DMS53 treated with DMSO at 0.1 percent for 48 hours (cell line): ENCODE data around the gene LELP1.
"Not testable (repeated sequence)": the region's sequence is repeated elsewhere in the genome, so short reads cannot be mapped to it uniquely, and the experiment has no call there.

Experiments
- DNase-seq: peaks from one replicate; lab custom pipeline; 2025; ENCODE audit not compliant: unreplicated experiment; lab: John Stamatoyannopoulos, UW

Gene LELP1

GRCh38 chr1:153203130-153203529, at the start of gene LELP1:
Gene LELP1, plus strand, starts transcription at chr1:153203430. Its CDS starts 1,278 bp downstream, at chr1:153204708.
- DNase-seq = no peak

GRCh38 chr1:153155541-153155940, 47.7 kb upstream of the LELP1 start:
- no peak for DNase-seq

- no peak for DNase-seq
Measured at GRCh38 chr1:153168686-153169085, 34.5 kb upstream of the LELP1 start.

DNA sequence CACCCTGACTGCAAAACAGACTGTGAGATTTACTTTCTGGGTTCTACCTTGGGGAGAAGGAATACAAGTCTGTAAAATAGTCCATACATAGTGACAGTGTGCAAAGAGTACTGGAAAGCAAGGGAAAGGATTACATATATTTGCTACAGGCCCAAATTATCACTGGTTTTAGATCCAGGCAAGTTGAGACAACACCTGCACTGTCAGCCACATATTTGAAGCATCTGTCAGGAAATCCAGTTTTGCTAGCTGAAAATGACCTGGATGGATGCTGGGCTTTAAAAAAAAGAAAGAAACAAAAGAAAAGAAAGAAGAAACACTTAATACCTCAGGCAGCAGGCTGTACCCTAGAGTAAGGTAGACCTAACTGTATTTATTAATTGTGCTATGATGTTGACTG, 28.6 kb upstream of the LELP1 start:
- no peak for DNase-seq

DNA sequence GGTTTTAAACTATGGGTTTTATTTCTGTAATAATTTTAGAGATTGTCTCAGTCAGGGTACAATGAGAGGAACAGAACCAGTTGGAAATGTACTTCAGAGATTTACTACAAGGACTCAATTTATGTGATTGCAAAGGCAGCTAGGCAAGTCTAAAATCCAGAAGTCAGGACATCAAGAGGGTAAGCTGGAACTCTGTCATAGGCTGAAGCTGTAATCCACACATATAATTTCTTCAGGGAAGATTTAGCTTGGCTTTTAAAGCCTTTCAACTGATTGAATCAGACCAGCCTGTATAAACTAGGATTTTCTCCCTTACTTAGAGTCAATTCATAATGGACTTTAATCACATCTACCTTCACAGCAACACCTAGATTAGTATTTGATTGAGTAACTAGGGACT, 24.3 kb upstream of the LELP1 start:
- no peak for DNase-seq

DNA sequence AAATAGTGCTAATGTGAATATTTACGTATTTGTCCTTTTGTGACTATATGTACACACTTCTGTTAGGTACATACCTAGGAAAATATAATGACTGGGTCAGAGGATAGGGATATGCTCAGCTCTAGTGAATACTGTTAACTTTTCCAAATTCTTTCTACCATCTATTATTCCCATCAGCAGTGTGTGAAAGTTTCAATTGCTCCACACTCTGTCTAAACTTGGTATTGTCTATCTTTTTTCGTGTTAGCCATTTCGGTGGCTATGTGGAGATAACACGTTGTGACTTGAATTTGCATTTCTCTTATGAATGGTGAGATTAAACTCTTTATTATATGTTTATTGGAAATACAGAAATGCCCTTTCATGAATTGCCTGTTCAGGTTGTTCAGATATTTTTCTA, 22.7 kb upstream of the LELP1 start:
- DNase-seq = no peak

DNA sequence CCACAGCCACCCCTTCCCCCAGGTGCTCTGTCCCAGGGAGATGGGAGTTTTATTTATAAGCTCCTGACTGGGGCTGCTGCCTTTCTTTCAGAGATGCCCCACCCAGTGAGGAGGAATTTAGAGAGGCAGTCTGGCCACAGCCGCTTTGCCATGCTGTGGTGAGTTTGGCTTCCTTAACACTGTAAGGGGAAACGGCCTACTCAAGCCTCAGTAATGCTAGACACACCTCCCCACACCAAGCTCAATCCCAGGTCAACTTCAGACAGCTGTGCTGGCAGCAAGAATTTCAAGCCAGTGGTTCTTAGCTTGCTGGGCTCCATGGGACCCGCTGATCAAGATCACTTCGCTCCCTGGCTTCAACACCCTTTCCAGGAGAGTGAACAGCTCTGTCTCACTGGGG, 14.9 kb upstream of the LELP1 start:
- not testable (repeated sequence) for DNase-seq

DNA sequence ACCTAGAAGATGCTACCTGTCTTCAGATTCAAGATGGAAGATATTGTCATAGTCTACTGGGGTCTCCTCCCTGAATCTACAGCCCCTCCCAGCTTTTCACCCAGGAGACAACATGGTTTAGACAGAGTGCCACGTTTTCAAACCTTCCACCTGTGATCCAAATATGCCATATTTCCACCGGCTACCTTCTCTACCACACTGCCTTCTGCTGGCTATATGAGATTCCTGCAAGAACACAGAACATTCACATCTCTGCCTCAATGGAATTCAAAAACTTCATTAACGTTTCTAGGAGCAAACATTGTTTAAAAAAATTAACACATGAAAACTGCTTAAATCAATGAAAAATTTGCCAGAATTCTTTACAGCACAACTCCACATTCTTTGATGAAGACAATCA, 12.9 kb upstream of the LELP1 start:
- no peak for DNase-seq

DNA sequence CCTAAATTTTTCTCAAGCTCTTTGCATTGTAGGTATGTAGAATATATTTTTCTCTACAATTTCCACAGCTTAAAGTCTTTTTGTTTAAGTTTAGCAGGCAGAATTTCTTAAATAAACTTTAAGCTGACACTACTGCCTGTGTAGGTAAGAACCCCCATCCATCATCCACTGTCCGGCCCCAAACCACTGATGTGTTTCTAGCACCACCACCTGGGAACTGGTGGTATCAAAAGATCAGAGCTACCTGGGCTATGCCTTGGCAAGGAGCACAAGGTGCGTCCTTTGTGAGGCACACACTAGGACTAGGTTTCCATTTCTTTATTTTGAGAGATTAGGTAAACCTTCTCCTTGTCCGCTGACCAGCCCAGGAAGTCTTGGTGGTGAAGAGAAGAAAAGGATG, 10.5 kb upstream of the LELP1 start:
- no peak for DNase-seq

DNA sequence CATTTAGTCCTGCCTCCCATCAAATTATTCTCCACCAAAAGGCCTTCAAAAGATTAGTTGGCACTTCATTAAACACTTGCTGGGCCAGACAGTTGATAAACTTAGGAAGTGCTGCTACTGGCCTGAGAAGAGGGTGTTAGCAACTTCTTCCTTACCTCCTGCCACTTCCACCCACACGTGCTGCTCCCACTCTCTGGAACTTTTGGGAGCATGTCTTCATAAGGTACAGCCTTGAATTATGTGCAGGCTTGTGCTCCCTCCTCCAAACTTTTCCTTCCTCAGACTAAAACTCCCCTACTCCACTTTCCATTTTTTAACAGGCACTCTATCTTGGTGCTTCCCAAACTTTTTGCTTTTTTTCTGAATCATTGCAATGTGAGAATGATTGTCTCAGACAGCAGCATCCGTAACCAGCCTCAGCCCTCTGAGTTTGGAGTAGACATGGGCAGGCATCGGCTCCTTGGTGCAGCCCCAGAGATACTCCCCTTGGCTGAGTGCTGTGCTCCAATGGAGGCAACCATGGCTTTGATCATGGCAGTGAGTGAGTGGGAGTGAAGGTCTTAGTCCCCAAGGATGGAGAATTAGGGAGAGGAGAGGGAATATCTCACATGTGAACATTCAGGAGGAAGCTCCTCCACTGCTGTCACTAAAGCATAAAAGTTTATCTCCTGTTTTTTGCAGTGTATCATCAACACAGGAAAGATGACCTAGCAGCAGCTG, 8.7 kb upstream of the LELP1 start:
- DNase-seq = no peak

- no peak for DNase-seq
Measured at GRCh38 chr1:153195216-153195615, 8.0 kb upstream of the LELP1 start.

GRCh38 chr1:153202006-153202405, 1.2 kb upstream of the LELP1 start:
- no peak for DNase-seq

GRCh38 chr1:153206631-153207030, 3.4 kb downstream of the LELP1 start:
- no peak for DNase-seq

GRCh38 chr1:153210206-153210605, 7.0 kb downstream of the LELP1 start:
- no peak for DNase-seq

- no peak for DNase-seq
Measured at GRCh38 chr1:153212201-153212600, 9.0 kb downstream of the LELP1 start.

DNA sequence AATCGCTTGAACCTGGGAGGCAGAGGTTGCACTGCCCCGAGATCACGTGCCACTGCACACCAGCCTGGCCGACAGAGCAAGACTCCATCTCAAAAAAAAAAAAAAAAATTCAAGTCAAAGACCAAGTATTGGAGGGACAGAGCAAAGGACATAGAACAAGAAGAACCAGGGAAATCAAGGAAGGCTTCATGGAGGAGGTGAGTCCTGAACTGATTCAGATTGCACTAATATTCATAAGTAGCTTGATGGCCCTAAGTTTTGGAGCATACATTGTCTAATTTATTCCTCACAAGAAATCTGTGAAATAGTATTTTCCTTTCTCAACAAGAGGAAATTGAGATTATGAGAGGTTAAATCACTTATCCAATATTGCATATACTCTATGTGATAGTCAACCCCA, 10.3 kb downstream of the LELP1 start:
- DNase-seq = no peak

DNA sequence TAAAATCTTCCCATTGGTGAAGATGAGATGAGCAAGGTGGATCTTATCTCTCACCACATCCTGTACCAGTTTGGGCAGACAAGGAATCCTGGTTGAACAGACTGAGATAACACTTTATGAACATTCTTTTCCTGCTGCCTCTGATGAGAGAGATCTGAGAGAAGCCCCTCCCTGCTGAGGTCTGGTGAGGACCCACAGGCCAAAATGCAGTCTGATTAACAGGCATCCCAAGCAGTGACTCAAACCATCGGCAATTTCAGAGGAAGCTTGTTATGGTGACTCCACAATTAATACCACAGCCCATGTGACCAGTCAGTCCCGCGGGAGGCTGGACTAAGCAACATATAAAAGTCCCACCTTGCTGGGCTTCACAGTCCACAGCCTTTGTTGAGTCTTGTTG, 14.0 kb downstream of the LELP1 start, which contains the start of gene PRR9:
Gene PRR9, plus strand, starts transcription at position 373 of the 400 bp plus-strand sequence. CDS start 561 bp downstream, outside the sequence.
- no peak for DNase-seq

GRCh38 chr1:153217744-153218416, 14.7 kb downstream of the LELP1 start:
- no peak for DNase-seq

DNA sequence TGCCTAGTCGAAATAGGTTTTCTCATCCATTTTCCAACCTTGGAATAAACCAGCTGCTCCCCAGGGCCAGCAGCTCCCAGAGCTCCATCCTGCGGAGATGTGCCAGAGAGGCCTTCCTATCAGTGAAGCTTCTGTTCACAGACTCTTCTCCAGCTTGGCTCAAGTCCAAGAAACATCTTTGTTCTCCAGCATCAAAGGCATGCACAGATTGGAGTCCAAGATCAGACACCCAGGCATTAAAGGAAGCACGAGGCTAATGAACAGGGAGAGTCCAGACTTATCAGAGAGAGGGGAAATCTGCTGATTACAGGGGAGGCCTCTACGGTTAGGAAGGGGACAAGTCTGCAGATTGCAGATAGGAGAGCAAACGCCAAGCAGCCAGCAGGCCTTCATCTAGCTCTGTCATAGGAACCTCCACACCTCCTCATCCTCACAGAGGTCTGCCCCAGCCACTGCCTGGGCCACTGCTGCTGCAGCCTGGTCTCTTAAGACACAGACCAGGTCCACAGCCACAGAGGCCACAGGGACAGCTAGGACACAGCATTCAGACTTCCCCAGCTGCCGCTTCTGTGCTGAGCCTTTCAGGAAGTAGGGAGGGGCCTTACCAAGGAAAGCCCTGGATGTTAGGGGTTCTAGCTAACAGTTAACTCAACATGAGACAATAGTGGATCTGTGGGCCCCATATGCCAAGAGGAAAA, 17.5 kb downstream of the LELP1 start:
- DNase-seq = no peak

DNA sequence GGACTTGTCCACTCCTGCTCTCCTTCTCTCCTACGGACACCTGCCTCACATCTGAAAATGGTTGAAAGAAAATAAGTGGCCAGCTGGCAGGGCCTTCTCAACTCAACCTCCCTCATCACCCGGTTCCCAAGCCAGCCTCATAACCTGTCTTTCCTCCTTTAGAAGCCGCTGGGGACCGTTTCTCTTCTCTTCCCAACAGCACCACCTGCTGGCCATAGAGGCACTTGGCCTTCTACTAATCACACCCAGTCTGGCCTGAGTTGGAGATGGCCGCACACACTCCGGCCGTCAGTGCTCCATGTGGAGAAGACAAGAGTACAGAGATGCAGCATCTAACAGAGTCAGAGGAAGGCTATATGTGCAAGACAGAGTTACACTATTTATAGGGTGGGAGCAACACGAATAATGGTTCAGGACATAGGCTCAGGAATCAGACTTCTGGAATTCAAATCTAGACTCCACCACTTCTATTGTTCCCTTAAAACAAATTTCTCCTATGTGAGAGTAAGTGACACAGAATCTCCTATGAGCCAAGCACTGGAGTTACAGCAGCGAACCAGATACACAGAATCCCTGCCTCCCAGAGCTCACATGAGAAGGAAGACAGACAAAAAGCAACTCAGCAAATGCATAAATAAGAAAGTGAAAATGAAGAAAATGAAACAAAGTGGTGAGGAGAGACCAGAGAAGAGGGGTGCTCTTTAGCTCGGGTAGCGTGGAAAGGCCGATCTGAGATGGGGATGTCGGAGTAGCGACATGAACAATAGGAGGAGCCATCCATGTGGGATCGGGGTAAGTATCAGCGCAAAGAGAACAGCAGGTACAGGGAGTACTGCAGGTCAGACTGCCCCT, 20.0 kb downstream of the LELP1 start:
- DNase-seq = not testable (repeated sequence)

- no peak for DNase-seq
Measured at GRCh38 chr1:153227810-153228209, 24.6 kb downstream of the LELP1 start.
